Measurements from ENCODE around the gene CPTP.

The CPTP gene

GRCh38 chr1:1324084-1324523, 498 bp upstream of the CPTP start:
- H3K4me1 ChIP-seq (ENCODE audit: control insufficient read depth, low read length) = peaks cover 26% of the 10 kb centered on the region
- H4K20me1 ChIP-seq (ENCODE audit: control insufficient read depth, insufficient read depth, low read depth, low read length) = peaks cover 18% of the 10 kb centered on the region

GRCh38 chr1:1325288-1326074, 879 bp downstream of the CPTP start:
- H3K79me2 ChIP-seq (ENCODE audit: control insufficient read depth, low read length) = peaks cover 54% of the 10 kb centered on the region
- peaks cover 32% of the 10 kb centered on the region for H3K4me1 ChIP-seq (ENCODE audit: control insufficient read depth, low read length)
- no peaks in the 10 kb centered on the region for H3K27me3 ChIP-seq (ENCODE audit: control insufficient read depth, low read length)
- H3K4me2 ChIP-seq (ENCODE audit: low read length) = peak overlapping the region; percentile 88
- H3K36me3 ChIP-seq (ENCODE audit: control insufficient read depth, low read length) = peaks cover 32% of the 10 kb centered on the region; the same call in 1 of the 2 replicates
- peak overlapping the region; percentile 82 for H3K4me3 ChIP-seq (ENCODE audit: low read length)
- peaks cover 18% of the 10 kb centered on the region for H4K20me1 ChIP-seq (ENCODE audit: control insufficient read depth, insufficient read depth, low read depth, low read length)
- peak overlapping the region; percentile 10 for H3K27ac ChIP-seq (ENCODE audit: low read depth, low read length)
- H3F3A ChIP-seq (ENCODE audit: control insufficient read depth, insufficient read depth) = no peaks in the 10 kb centered on the region
- peaks cover 11% of the 10 kb centered on the region for H3K9me3 ChIP-seq (ENCODE audit: control insufficient read depth, insufficient read depth, low read length)
- TF ChIP-seq CTCF (IDR thresholded peaks at IDR 0.05; ENCODE audit: low read depth, low read length, poor library complexity, severe bottlenecking) = no peak
- TF ChIP-seq EZH2phosphoT487 (IDR thresholded peaks at IDR 0.05; ENCODE audit: borderline replicate concordance, low read length) = no peak
- no peaks in the 10 kb centered on the region for H3K9me2 ChIP-seq (replicated peaks; ENCODE audit: control insufficient read depth, low read length)

More at GRCh38 chr1:1324084-1324523, 498 bp upstream of the CPTP start:
- Histone ChIP-seq H3K79me2 (ENCODE audit: control insufficient read depth, low read length) (peaks cover 67% of the 10 kb centered on the region), H3F3A (ENCODE audit: control insufficient read depth, insufficient read depth) (no peaks in the 10 kb centered on the region), H3K36me3 (ENCODE audit: control insufficient read depth, low read length) (peaks cover 42% of the 10 kb centered on the region), H3K9me2 (replicated peaks; ENCODE audit: control insufficient read depth, low read length) (no peaks in the 10 kb centered on the region), H3K4me3 (ENCODE audit: low read length) (peak overlapping the region; percentile 82), H3K27me3 (ENCODE audit: control insufficient read depth, low read length) (no peaks in the 10 kb centered on the region), H3K27ac (ENCODE audit: low read depth, low read length) (peak overlapping the region; percentile 34; the same call in 1 of the 2 replicates), H3K4me2 (ENCODE audit: low read length) (peak overlapping the region; percentile 88), H3K9me3 (ENCODE audit: control insufficient read depth, insufficient read depth, low read length) (no peaks in the 10 kb centered on the region)
- no peak for TF ChIP-seq EZH2phosphoT487 (IDR thresholded peaks at IDR 0.05; ENCODE audit: borderline replicate concordance, low read length)
- no peak for TF ChIP-seq CTCF (IDR thresholded peaks at IDR 0.05; ENCODE audit: low read depth, low read length, poor library complexity, severe bottlenecking)

- Histone ChIP-seq H3K79me2 (ENCODE audit: control insufficient read depth, low read length) (peaks cover 47% of the 10 kb centered on the region), H3K9me3 (ENCODE audit: control insufficient read depth, insufficient read depth, low read length) (peaks cover 13% of the 10 kb centered on the region), H3K36me3 (ENCODE audit: control insufficient read depth, low read length) (peaks cover 25% of the 10 kb centered on the region; the same call in 1 of the 2 replicates), H3K27me3 (ENCODE audit: control insufficient read depth, low read length) (no peaks in the 10 kb centered on the region), H3K4me2 (ENCODE audit: low read length) (peak overlapping the region; percentile 88), H3F3A (ENCODE audit: control insufficient read depth, insufficient read depth) (no peaks in the 10 kb centered on the region), H3K9me2 (replicated peaks; ENCODE audit: control insufficient read depth, low read length) (no peaks in the 10 kb centered on the region), H4K20me1 (ENCODE audit: control insufficient read depth, insufficient read depth, low read depth, low read length) (peaks cover 14% of the 10 kb centered on the region), H3K4me1 (ENCODE audit: control insufficient read depth, low read length) (peaks cover 33% of the 10 kb centered on the region), H3K27ac (ENCODE audit: low read depth, low read length) (no peak overlapping the region), H3K4me3 (ENCODE audit: low read length) (peak overlapping the region; percentile 82)
- TF ChIP-seq CTCF (IDR thresholded peaks at IDR 0.05; ENCODE audit: low read depth, low read length, poor library complexity, severe bottlenecking) (no peak), EZH2phosphoT487 (IDR thresholded peaks at IDR 0.05; ENCODE audit: borderline replicate concordance, low read length) (no peak)
Observed at GRCh38 chr1:1326075-1326605, 1.5 kb downstream of the CPTP start.

Data from DOHH2 (cell line).